IMR-90 (cell line): ENCODE measurements around the gene FLT1. TPM values are rescaled to one million over a fixed set of nuclear protein-coding genes. Genes with fewer than 3 reads are reported as not detected.

Source experiments
- ATAC-seq: fragments of 200-7000 bp; cut with Tn5 transposase; 2 replicates; pipeline ENCODE4 v1.9.1; 2020; ENCODE audit warnings: low read depth, mild to moderate bottlenecking, moderate library complexity
- BruUV-seq: library from RNA; stranded (reverse); fragments of 400-500 nt; replicated peaks from 2 replicates; lab custom pipeline; 2021; lab: Mats Ljungman, UMichigan
- CTCF ChIA-PET: fragments of 300-600 bp; formaldehyde crosslinking; extraction: SDS; loops from one replicate; lab custom pipeline; 2021; ENCODE audit warnings: antibody characterized with exemption; lab: Yijun Ruan, JAX
- POLR2A ChIA-PET: fragments of 300-600 bp; sonication (Branson Sonifier 250); formaldehyde crosslinking; loops from one replicate; lab custom pipeline; 2022; ENCODE audit warnings: antibody characterized with exemption; ENCODE audit not compliant: unreplicated experiment; lab: Charles Lee
- DNase-seq: peaks from one replicate; pipeline ENCODE4 v3.0.0; 2013
- H2AFZ ChIP-seq: replicated peaks from 2 replicates; pipeline ENCODE3; 2013; ENCODE audit warnings: low read length, mild to moderate bottlenecking; ENCODE audit not compliant: poor library complexity
- H2AK5ac ChIP-seq: 2 replicates; pipeline ENCODE4 v1.6.1; 2013; ENCODE audit warnings: low read depth, low read length, inconsistent platforms
- H2AK9ac ChIP-seq: replicated peaks from 2 replicates; pipeline ENCODE3; 2013; ENCODE audit warnings: mild to moderate bottlenecking, low read depth, low read length, moderate library complexity; ENCODE audit not compliant: poor library complexity
- H2BK120ac ChIP-seq: 2 replicates; pipeline ENCODE4 v1.6.1; 2013; ENCODE audit warnings: low read depth, low read length, inconsistent platforms
- H2BK15ac ChIP-seq: 3 replicates; pipeline ENCODE4 v1.6.1; 2013; ENCODE audit warnings: low read depth, low read length, inconsistent platforms
- H2BK20ac ChIP-seq: 2 replicates; pipeline ENCODE4 v1.6.1; 2013; ENCODE audit warnings: low read depth, mild to moderate bottlenecking, inconsistent platforms, low read length, moderate library complexity
- H2BK5ac ChIP-seq: 2 replicates; pipeline ENCODE4 v1.6.1; 2013; ENCODE audit warnings: mild to moderate bottlenecking, low read depth, low read length, inconsistent platforms; ENCODE audit not compliant: poor library complexity, severe bottlenecking
- H3K14ac ChIP-seq: replicated peaks from 2 replicates; pipeline ENCODE4 v1.6.1; 2013; ENCODE audit warnings: low read depth, low read length, inconsistent platforms
- H3K18ac ChIP-seq: 2 replicates; pipeline ENCODE4 v1.6.1; 2013; ENCODE audit warnings: low read depth, low read length, control low read depth
- H3K23ac ChIP-seq: 2 replicates; pipeline ENCODE4 v1.6.1; 2013; ENCODE audit warnings: low read depth, low read length, inconsistent platforms
- H3K27ac ChIP-seq: 2 replicates; pipeline ENCODE4 v1.5.1; 2013; ENCODE audit warnings: mild to moderate bottlenecking, control low read depth, low read length; ENCODE audit not compliant: insufficient read depth
- H3K27me3 ChIP-seq: 2 replicates; pipeline ENCODE4 v1.6.1; 2013; ENCODE audit warnings: low read length; ENCODE audit not compliant: control insufficient read depth, insufficient read depth
- H3K36me3 ChIP-seq: 2 replicates; pipeline ENCODE4 v1.6.1; 2013; ENCODE audit warnings: low read length, mixed read lengths; ENCODE audit not compliant: control insufficient read depth, insufficient read depth
- H3K4ac ChIP-seq: 2 replicates; pipeline ENCODE4 v1.6.1; 2013; ENCODE audit warnings: low read depth, low read length, inconsistent platforms
- H3K4me1 ChIP-seq: 2 replicates; pipeline ENCODE4 v1.6.1; 2013; ENCODE audit warnings: low read length, mixed read lengths; ENCODE audit not compliant: control insufficient read depth, insufficient read depth
- H3K4me2 ChIP-seq: 2 replicates; pipeline ENCODE4 v1.6.1; 2013; ENCODE audit warnings: low read depth, mild to moderate bottlenecking, control low read depth, low read length, moderate library complexity
- H3K4me3 ChIP-seq: 2 replicates; pipeline ENCODE4 v1.5.1; 2013; ENCODE audit warnings: low read depth, mild to moderate bottlenecking, control low read depth, low read length, moderate library complexity; ENCODE audit not compliant: insufficient read depth
- H3K56ac ChIP-seq: 2 replicates; pipeline ENCODE4 v1.6.1; 2013; ENCODE audit warnings: low read length, inconsistent platforms; ENCODE audit not compliant: insufficient read depth; ENCODE audit errors: extremely low read depth
- H3K79me1 ChIP-seq, 2 experiments: 2 replicates each; pipeline ENCODE4 v1.6.1; 2013; ENCODE audit warnings: low read length in 2 of 2, inconsistent platforms in 1 of 2, low read depth in 1 of 2
- H3K9ac ChIP-seq: 2 replicates; pipeline ENCODE4 v1.6.1; 2013; ENCODE audit warnings: low read depth, low read length, control low read depth
- H3K9me1 ChIP-seq: 2 replicates; pipeline ENCODE4 v1.6.1; 2013; ENCODE audit warnings: low read length, inconsistent platforms; ENCODE audit not compliant: insufficient read depth
- H3K9me3 ChIP-seq: 2 replicates; pipeline ENCODE4 v1.6.1; 2013; ENCODE audit warnings: low read length; ENCODE audit not compliant: control insufficient read depth, insufficient read depth
- H4K20me1 ChIP-seq: 2 replicates; pipeline ENCODE4 v1.6.1; 2013; ENCODE audit warnings: low read length, inconsistent platforms; ENCODE audit not compliant: insufficient read depth
- H4K5ac ChIP-seq: 2 replicates; pipeline ENCODE4 v1.6.1; 2013; ENCODE audit warnings: mild to moderate bottlenecking, low read depth, low read length, control low read depth
- H4K8ac ChIP-seq, 2 experiments: 2 replicates each; pipeline ENCODE4 v1.6.1; 2013; ENCODE audit warnings: low read depth in 2 of 2, low read length in 2 of 2, control low read depth in 1 of 2, inconsistent platforms in 1 of 2
- H4K91ac ChIP-seq: 2 replicates; pipeline ENCODE4 v1.6.1; 2013; ENCODE audit warnings: low read depth, low read length, inconsistent platforms; ENCODE audit not compliant: insufficient read depth
- CHD1 ChIP-seq: IDR thresholded peaks from 2 replicates; pipeline ENCODE4 v1.6.1; 2012; ENCODE audit warnings: low read depth, low read length, improper control_type of control experiment
- CTCF ChIP-seq: conservative IDR thresholded peaks from 2 replicates; pipeline ENCODE4 v1.5.1; 2012; ENCODE audit warnings: mild to moderate bottlenecking, low read depth, low read length, improper control_type of control experiment
- FOS ChIP-seq: fragments of 150-350 bp; IDR thresholded peaks from 2 replicates; pipeline ENCODE4 v1.6.1; 2016; ENCODE audit warnings: low read depth, low read length
- MAFK ChIP-seq: IDR thresholded peaks from 2 replicates; pipeline ENCODE4 v1.6.1; 2012; ENCODE audit warnings: low read depth, low read length, improper control_type of control experiment
- NFE2L2 ChIP-seq: fragments of 150-350 bp; IDR thresholded peaks from 2 replicates; pipeline ENCODE4 v1.6.1; 2016; ENCODE audit warnings: low read depth, mild to moderate bottlenecking, low read length
- RFX5 ChIP-seq: IDR thresholded peaks from 2 replicates; pipeline ENCODE4 v1.8.0; 2012; ENCODE audit warnings: low read depth, mild to moderate bottlenecking, low read length, moderate library complexity
- USF2 ChIP-seq: fragments of 150-350 bp; IDR thresholded peaks from 2 replicates; pipeline ENCODE4 v1.6.1; 2017; ENCODE audit warnings: mild to moderate bottlenecking, antibody characterized with exemption, low read length, low read depth
- WGBS, 2 experiments: methylation state at CpG; one replicate each; pipeline versions ENCODE4 v1.1.5 to v1.1.7; 2013; ENCODE audit warnings: missing lambda C conversion rate in 2 of 2; ENCODE audit not compliant: insufficient read length in 1 of 2; ENCODE audit errors: extremely low coverage in 2 of 2; 5-methylcytosine and 5-hydroxymethylcytosine counted together
- dilution Hi-C: fragments of 300-500 bp; cut with HindIII; formaldehyde crosslinking; loops from one replicate; pipeline ENCODE4 v1.14.3; 2018; ENCODE audit warnings: low sequenced_read_pairs; ENCODE audit not compliant: unreplicated experiment
- in situ Hi-C: fragments of 300-500 bp; cut with MboI; formaldehyde crosslinking; loops from 3 replicates; pipeline ENCODE4 v1.14.3; 2019; ENCODE audit warnings: low sequenced_read_pairs, inconsistent platforms, mixed read lengths
- intact Hi-C: fragments of 100-400 bp; cut with micrococcal nuclease; formaldehyde crosslinking; loops from 2 replicates; pipeline ENCODE4 v1.10.0; 2022
- polyA plus RNA-seq, 3 experiments: library from polyadenylated mRNA; depleted of rRNA; stranded (reverse); fragments of >200 nt; gene quantifications; 2 replicates each; pipeline ENCODE4 v1.2.3, GENCODE V29; 2012; ENCODE audit warnings: low replicate concordance in 1 of 3
- total RNA-seq: library from RNA; depleted of rRNA; stranded (reverse); fragments of >200 nt; gene quantifications from 2 replicates; pipeline ENCODE4 v1.2.3, GENCODE V29; 2012
- TF ChIP-seq, protein P1 (sequence below): fragments of 150-350 bp; IDR thresholded peaks from 2 replicates; pipeline ENCODE4 v1.6.1; 2016; ENCODE audit warnings: low read depth, mild to moderate bottlenecking, low read length, moderate library complexity, borderline replicate concordance

Gene FLT1
- total and polyA plus RNA-seq, 2 of the 4 experiments (the other 2 are of a cell fraction), result 4.5 to 10.4 TPM

DNA sequence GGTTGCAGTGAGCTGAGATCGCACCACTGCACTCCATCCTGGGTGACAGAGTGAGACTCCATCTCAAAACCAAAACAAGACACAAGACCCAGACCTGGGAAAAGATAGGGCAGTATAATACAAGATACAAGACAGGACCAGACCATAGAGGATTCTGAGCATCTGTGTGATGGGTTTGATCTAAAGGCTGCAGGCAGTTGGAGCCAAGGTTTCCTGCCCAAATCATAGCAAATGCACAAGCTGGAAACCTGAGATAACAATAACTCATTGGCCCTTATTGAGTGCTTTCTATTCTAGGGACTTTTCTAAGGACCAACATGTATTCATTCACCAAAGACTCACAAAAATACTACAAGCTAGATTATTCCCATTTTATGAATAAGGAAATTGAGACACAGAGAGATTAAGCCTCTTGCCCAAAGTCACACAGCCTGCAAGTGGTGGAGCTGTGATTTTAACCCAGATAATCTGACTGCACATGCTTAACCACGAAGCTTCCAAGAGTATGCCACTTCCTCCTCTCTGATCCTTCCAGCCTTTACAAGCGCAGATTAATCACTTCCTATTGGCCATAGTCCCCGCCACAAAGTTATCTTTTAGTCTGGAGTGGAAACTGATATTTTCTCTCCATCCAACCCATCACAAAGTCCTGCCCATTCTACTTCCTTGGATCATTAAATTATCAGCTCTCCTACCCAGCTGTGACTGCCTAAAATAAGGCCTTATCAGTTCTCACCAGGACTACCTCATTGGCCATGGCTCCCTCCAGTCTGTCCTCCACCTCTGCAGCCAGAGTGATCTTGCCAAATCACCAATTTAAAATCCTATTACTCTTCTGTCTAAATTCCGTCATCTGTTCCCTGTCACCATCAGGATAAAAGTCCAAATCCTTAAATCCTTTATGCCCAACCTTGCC, 147.2 kb downstream of the FLT1 start (continued):
- TF ChIP-seq CTCF, result no peak

DNA sequence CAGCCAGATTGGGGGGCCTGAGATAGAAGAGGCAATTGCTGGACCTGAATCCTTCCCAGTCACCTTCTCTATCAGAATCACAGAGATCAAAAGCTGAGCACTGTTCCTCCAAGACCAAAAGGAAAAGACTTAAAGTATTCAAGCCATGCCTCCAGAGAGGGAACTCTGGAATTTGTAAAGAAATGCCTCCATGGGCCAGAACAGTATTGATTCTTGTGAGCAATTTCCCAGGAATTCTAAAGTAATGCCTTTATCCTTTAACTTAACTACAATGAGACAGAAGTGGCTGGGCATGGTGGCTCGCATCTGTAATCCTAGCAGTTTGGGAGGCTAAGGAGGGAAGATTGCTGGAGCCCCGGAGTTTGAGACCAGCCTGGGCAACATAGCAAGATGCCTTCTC, 148.8 kb downstream of the FLT1 start:
- H3K27ac ChIP-seq, result no peak overlapping the region
- CTCF ChIA-PET, result interaction anchor here (0.6 to 1.0 kb wide), 2 partner anchors 16 to 21 kb away, joined by 3 to 4 read pairs; no protein-coding TSS in a partner anchor
- no peaks in the 10 kb centered on the region for H3K36me3 ChIP-seq
- DNase-seq (peak; percentile 38), ATAC-seq (peak; percentile 73)
- no peak overlapping the region for H4K91ac ChIP-seq
- no peak overlapping the region; the same call in 2 of the 3 replicates for H2BK15ac ChIP-seq
- WGBS, 2 experiments, result no CpG with 5 or more reads among the region's 2 CpGs
- in situ Hi-C loops, result no loop called here
- no peak overlapping the region for H3K4me2 ChIP-seq
- H3K4ac ChIP-seq, result peak overlapping the region; percentile 54
- H2BK20ac ChIP-seq, result peak overlapping the region; percentile 58; the same call in 1 of the 2 replicates
- H3K9me1 ChIP-seq, result peaks cover 5% of the 10 kb centered on the region
- no peak overlapping the region for H2BK5ac ChIP-seq
- H3K23ac ChIP-seq, result no peak overlapping the region
- H3K79me1 ChIP-seq, result no peaks in the 10 kb centered on the region
- H3K56ac ChIP-seq, result no peak overlapping the region; the same call in 1 of the 2 replicates
- H4K20me1 ChIP-seq, result no peaks in the 10 kb centered on the region
- H4K8ac ChIP-seq, result peak overlapping the region in 1 of 2 experiments; percentile 15; a peak in 1 of 4 replicates
- no peak overlapping the region for H3K9ac ChIP-seq
- no peak overlapping the region for H2AFZ ChIP-seq
- intact Hi-C loops, result no loop called here
- no peaks in the 10 kb centered on the region for H3K27me3 ChIP-seq
- no peaks in the 10 kb centered on the region for H3K9me3 ChIP-seq
- H2AK9ac ChIP-seq, result no peak overlapping the region
- H3K4me3 ChIP-seq, result no peak overlapping the region
- POLR2A ChIA-PET, result no interaction called here
- no TSS peak for BruUV-seq
- dilution Hi-C loops, result no loop called here
- H2BK120ac ChIP-seq, result peak overlapping the region; percentile 76
- 0 out of 2 replicates have a peak overlapping the region, but pooled peaks have one; percentile 56 for H3K14ac ChIP-seq
- peak overlapping the region; percentile 66; the same call in 1 of the 2 replicates for H2AK5ac ChIP-seq
- H3K18ac ChIP-seq, result peak overlapping the region; percentile 24; the same call in 1 of the 2 replicates
- TF ChIP-seq RFX5 (no peak), CHD1 (no peak), NFE2L2 (no peak), FOS (no peak), MAFK (no peak), USF2 (no peak)
- TF ChIP-seq, protein P1, sequence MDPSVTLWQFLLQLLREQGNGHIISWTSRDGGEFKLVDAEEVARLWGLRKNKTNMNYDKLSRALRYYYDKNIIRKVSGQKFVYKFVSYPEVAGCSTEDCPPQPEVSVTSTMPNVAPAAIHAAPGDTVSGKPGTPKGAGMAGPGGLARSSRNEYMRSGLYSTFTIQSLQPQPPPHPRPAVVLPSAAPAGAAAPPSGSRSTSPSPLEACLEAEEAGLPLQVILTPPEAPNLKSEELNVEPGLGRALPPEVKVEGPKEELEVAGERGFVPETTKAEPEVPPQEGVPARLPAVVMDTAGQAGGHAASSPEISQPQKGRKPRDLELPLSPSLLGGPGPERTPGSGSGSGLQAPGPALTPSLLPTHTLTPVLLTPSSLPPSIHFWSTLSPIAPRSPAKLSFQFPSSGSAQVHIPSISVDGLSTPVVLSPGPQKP, result no peak
- peak overlapping the region; percentile 35; the same call in 1 of the 2 replicates for H4K5ac ChIP-seq
- peaks cover 11% of the 10 kb centered on the region for H3K4me1 ChIP-seq
